Measurements from ENCODE around the gene SUSD4. TPM values are rescaled to one million over a fixed set of nuclear protein-coding genes. Genes with fewer than 3 reads are reported as not detected.
A peak's percentile ranks its signal among the peaks of the same experiment; 100 is the strongest.

SUSD4 gene
- total RNA-seq, 2 experiments from 2014 or later = 13.0 to 13.8 TPM

DNA sequence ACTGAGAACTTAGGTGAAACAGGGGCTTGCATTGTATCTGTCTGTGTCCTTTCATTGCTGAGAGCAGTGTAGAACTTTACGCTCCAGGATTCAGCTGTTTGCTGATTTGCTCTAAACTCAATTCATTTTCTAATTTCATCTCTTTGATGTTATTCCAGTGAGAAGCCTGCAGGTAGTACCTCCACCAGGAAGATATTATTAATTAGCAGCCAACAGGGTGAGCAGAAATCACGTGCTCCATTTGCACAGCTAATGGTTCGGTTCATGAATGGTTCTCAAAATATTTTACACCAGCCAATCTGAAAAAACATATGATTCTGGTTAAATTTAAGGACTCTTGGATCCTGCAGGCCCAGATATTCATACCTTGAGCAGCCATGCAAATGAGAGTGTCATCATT is 52.1 kb downstream of the SUSD4 start:
- intact Hi-C loops (cut with DNase I, micrococcal nuclease) = no loop called here
- Histone ChIP-seq H3K4me1 (ENCODE audit: insufficient read depth, low read length) (peaks cover 12% of the 10 kb centered on the region), H3K27me3 (ENCODE audit: control insufficient read depth in 1 of 2, insufficient read depth in 2 of 2, low read length in 2 of 2) (no peaks in the 10 kb centered on the region), H3K9me3 (ENCODE audit: control insufficient read depth in 1 of 2, insufficient read depth in 1 of 2, low read length in 2 of 2) (no peaks in the 10 kb centered on the region), H3K4me3 (ENCODE audit: low read length) (no peak overlapping the region), H3K27ac (ENCODE audit: low read depth in 1 of 2, low read length in 2 of 2) (no peak overlapping the region), H3K36me3 (ENCODE audit: insufficient read depth, low read length) (no peaks in the 10 kb centered on the region)
- Mint-ChIP-seq H3K36me3 (ENCODE audit: low read depth) (no peaks in the 10 kb centered on the region), H3K27ac (no peak overlapping the region), H3K27me3 (no peaks in the 10 kb centered on the region), H3K9me3 (no peaks in the 10 kb centered on the region), H3K4me3 (no peak overlapping the region), H3K4me1 (ENCODE audit: low read depth) (peaks cover 36% of the 10 kb centered on the region)
- ATAC-seq (ENCODE audit: poor library complexity) = no peak
- ChIA-PET CTCF (no interaction called here), POLR2A (no interaction called here)
- DNase-seq = no peak
- TF ChIP-seq, protein P1, sequence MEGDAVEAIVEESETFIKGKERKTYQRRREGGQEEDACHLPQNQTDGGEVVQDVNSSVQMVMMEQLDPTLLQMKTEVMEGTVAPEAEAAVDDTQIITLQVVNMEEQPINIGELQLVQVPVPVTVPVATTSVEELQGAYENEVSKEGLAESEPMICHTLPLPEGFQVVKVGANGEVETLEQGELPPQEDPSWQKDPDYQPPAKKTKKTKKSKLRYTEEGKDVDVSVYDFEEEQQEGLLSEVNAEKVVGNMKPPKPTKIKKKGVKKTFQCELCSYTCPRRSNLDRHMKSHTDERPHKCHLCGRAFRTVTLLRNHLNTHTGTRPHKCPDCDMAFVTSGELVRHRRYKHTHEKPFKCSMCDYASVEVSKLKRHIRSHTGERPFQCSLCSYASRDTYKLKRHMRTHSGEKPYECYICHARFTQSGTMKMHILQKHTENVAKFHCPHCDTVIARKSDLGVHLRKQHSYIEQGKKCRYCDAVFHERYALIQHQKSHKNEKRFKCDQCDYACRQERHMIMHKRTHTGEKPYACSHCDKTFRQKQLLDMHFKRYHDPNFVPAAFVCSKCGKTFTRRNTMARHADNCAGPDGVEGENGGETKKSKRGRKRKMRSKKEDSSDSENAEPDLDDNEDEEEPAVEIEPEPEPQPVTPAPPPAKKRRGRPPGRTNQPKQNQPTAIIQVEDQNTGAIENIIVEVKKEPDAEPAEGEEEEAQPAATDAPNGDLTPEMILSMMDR (IDR thresholded peaks at IDR 0.05) = no peak

DNA sequence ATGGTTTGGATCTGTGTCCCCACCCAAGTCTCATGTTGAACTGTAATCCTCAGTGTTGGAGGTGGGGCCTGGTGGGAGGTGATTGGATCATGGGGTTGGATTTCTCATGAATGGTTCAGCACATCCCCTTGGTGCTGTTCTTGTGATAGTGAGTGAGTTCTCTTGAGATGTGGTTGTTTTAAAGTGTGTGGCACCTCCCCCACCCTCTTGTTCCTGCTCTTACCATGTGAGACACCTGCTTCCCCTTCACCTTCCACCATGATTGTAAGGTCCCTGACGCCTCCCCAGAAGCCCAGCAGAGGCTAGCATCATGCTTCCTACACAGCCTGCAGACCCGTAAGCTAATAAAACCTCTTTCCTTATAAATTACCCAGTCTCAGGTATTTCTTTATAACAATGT is 55.8 kb downstream of the SUSD4 start:
- peaks cover 0 to 3% of the 10 kb centered on the region in 2 experiments for H3K9me3 ChIP-seq (ENCODE audit: control insufficient read depth in 1 of 2, insufficient read depth in 1 of 2, low read length in 2 of 2)
- peak in 3 of 14 experiments; percentile 8 to 16 (median 15) for DNase-seq
- CTCF ChIA-PET = interaction anchor here (0.9 kb wide), 1 partner anchor 174 kb away, joined by 3 read pairs; no protein-coding TSS in a partner anchor
- no peaks in the 10 kb centered on the region for H3K27me3 Mint-ChIP-seq
- H3K4me1 Mint-ChIP-seq (ENCODE audit: low read depth) = peaks cover 17% of the 10 kb centered on the region
- no peaks in the 10 kb centered on the region for H3K27me3 ChIP-seq (ENCODE audit: control insufficient read depth in 1 of 2, insufficient read depth in 2 of 2, low read length in 2 of 2)
- H3K4me3 Mint-ChIP-seq = peak overlapping the region; percentile 1
- H3K4me1 ChIP-seq (ENCODE audit: insufficient read depth, low read length) = peaks cover 4% of the 10 kb centered on the region
- POLR2A ChIA-PET = no interaction called here
- intact Hi-C loops (cut with DNase I, micrococcal nuclease) = no loop called here
- H3K36me3 Mint-ChIP-seq (ENCODE audit: low read depth) = peaks cover 6% of the 10 kb centered on the region
- no peak overlapping the region for H3K27ac ChIP-seq (ENCODE audit: low read depth in 1 of 2, low read length in 2 of 2)
- TF ChIP-seq, protein P1 (IDR thresholded peaks at IDR 0.05) = no peak
- peak; percentile 46 for ATAC-seq (ENCODE audit: poor library complexity)
- no peak overlapping the region for H3K27ac Mint-ChIP-seq
- no peaks in the 10 kb centered on the region for H3K36me3 ChIP-seq (ENCODE audit: insufficient read depth, low read length)
- no peak overlapping the region for H3K4me3 ChIP-seq (ENCODE audit: low read length)
- H3K9me3 Mint-ChIP-seq = peaks cover 2% of the 10 kb centered on the region

- Mint-ChIP-seq H3K36me3 (ENCODE audit: low read depth) (peaks cover 6% of the 10 kb centered on the region), H3K27ac (no peak overlapping the region), H3K9me3 (peaks cover 2% of the 10 kb centered on the region), H3K4me1 (ENCODE audit: low read depth) (peaks cover 20% of the 10 kb centered on the region), H3K4me3 (no peak overlapping the region), H3K27me3 (no peaks in the 10 kb centered on the region)
- TF ChIP-seq, protein P1 (IDR thresholded peaks at IDR 0.05) = no peak
- peaks cover 6% of the 10 kb centered on the region for H3K4me1 ChIP-seq (ENCODE audit: insufficient read depth, low read length)
- ChIA-PET POLR2A (no interaction called here), CTCF (interaction anchor here (0.9 kb wide), 1 partner anchor 174 kb away, joined by 3 read pairs; no protein-coding TSS in a partner anchor)
- no peaks in the 10 kb centered on the region for H3K36me3 ChIP-seq (ENCODE audit: insufficient read depth, low read length)
- no peak for ATAC-seq (ENCODE audit: poor library complexity)
- intact Hi-C loops (cut with DNase I, micrococcal nuclease) = no loop called here
- H3K9me3 ChIP-seq (ENCODE audit: control insufficient read depth in 1 of 2, insufficient read depth in 1 of 2, low read length in 2 of 2) = peaks cover 0 to 3% of the 10 kb centered on the region in 2 experiments
- H3K4me3 ChIP-seq (ENCODE audit: low read length) = no peak overlapping the region
- DNase-seq = no peak
- no peak overlapping the region for H3K27ac ChIP-seq (ENCODE audit: low read depth in 1 of 2, low read length in 2 of 2)
- no peaks in the 10 kb centered on the region for H3K27me3 ChIP-seq (ENCODE audit: control insufficient read depth in 1 of 2, insufficient read depth in 2 of 2, low read length in 2 of 2)
Measured at GRCh38 chr1:223307544-223307943, 56.4 kb downstream of the SUSD4 start.
